K562 (cell line): ENCODE data around the gene MAPT. TPM values are rescaled to one million over a fixed set of nuclear protein-coding genes. Genes with fewer than 3 reads are reported as not detected.

ENCODE experiments used
- ATAC-seq: fragments of 200-7000 bp; cut with Tn5 transposase; 3 replicates; pipeline ENCODE4 v1.9.1; 2020; ENCODE audit warnings: moderate library complexity
- BruUV-seq: library from RNA; stranded (reverse); fragments of 400-500 nt; replicated peaks from 2 replicates; lab custom pipeline; 2021; lab: Mats Ljungman, UMichigan
- CTCF ChIA-PET: fragments of 300-600 bp; formaldehyde crosslinking; extraction: SDS; loops from one replicate; lab custom pipeline; 2021; ENCODE audit warnings: low intra/inter-chr PET ratio; lab: Yijun Ruan, JAX
- POLR2A ChIA-PET: fragments of 300-600, 350-650 bp; sonication (Branson Sonifier 250); formaldehyde crosslinking; extraction: SDS; loops from one replicate; lab custom pipeline; 2021; ENCODE audit warnings: antibody characterized with exemption, inconsistent platforms; lab: Yijun Ruan, JAX
- DNase-seq, 4 experiments: peaks; one replicate each; pipeline versions ENCODE4 v3.0.0 to v3.0.0-alpha.2; 2011 to 2018; ENCODE audit warnings: low spot score in 3 of 4, mixed read lengths in 3 of 4; ENCODE audit errors: extremely low read depth in 1 of 4
- FAIRE-seq: peaks from 2 replicates; lab custom pipeline; 2011; peaks lifted over from hg19 to GRCh38; lab: Jason Lieb, UNC
- H2AFZ ChIP-seq: 2 replicates; pipeline ENCODE4 v1.6.0; 2011; ENCODE audit warnings: low read depth, low read length, control low read depth, inconsistent platforms
- H3K27ac ChIP-seq: fragments of 200-600 bp; 3 replicates; pipeline ENCODE4 v1.8.0; 2011; ENCODE audit warnings: low read depth, mild to moderate bottlenecking, control low read depth, inconsistent platforms, low read length, moderate library complexity, mixed read lengths; ENCODE audit errors: extremely low read depth
- H3K27me3 ChIP-seq, 2 experiments: fragments of 300-600 bp in 1 of 2; 2 replicates in 1 of 2; 3 replicates in 1 of 2; pipeline versions ENCODE4 v1.6.0 to v1.8.0; 2011; ENCODE audit warnings: inconsistent platforms in 2 of 2, low read length in 2 of 2, mild to moderate bottlenecking in 1 of 2, mixed read lengths in 1 of 2, moderate library complexity in 1 of 2; ENCODE audit not compliant: control insufficient read depth in 2 of 2, insufficient read depth in 2 of 2
- H3K36me3 ChIP-seq: fragments of 300-600 bp; 3 replicates; pipeline ENCODE4 v1.8.0; 2011; ENCODE audit warnings: mild to moderate bottlenecking, low read length, inconsistent platforms; ENCODE audit not compliant: control insufficient read depth, insufficient read depth
- H3K4me1 ChIP-seq, 2 experiments: fragments of 200-600 bp in 1 of 2; replicated peaks in 1 of 2; 2 replicates in 1 of 2; 3 replicates in 1 of 2; pipeline versions ENCODE4 v1.5.1 to v1.8.0; 2011; ENCODE audit warnings: inconsistent platforms in 2 of 2, low read length in 2 of 2, mild to moderate bottlenecking in 1 of 2, mixed read lengths in 1 of 2, moderate library complexity in 1 of 2; ENCODE audit not compliant: control insufficient read depth in 2 of 2, insufficient read depth in 2 of 2
- H3K4me2 ChIP-seq: 2 replicates; pipeline ENCODE4 v1.6.1; 2011; ENCODE audit warnings: low read length, control low read depth, inconsistent platforms, mixed read lengths; ENCODE audit not compliant: insufficient read depth
- H3K4me3 ChIP-seq: fragments of 200-600 bp; sonication (generic), shearing (Covaris generic); 2 replicates; pipeline ENCODE4 v1.5.1; 2016; ENCODE audit warnings: control low read depth, inconsistent platforms
- H3K79me2 ChIP-seq: fragments of 200-600 bp; 3 replicates; pipeline ENCODE4 v1.8.0; 2011; ENCODE audit warnings: low read length, inconsistent platforms; ENCODE audit not compliant: control insufficient read depth, insufficient read depth
- H3K9ac ChIP-seq, 2 experiments: 2 replicates each; pipeline versions ENCODE4 v1.6.0 to v1.6.1; 2011; ENCODE audit warnings: low read depth in 2 of 2, low read length in 2 of 2, control low read depth in 1 of 2, inconsistent platforms in 1 of 2, mild to moderate bottlenecking in 1 of 2, mixed read lengths in 1 of 2; ENCODE audit not compliant: insufficient read depth in 1 of 2
- H3K9me1 ChIP-seq: one replicate; pipeline ENCODE4 v1.6.0; 2011; ENCODE audit warnings: inconsistent platforms, mild to moderate bottlenecking, low read length, moderate library complexity; ENCODE audit not compliant: control insufficient read depth, insufficient read depth
- H3K9me3 ChIP-seq: replicated peaks from 2 replicates; pipeline ENCODE4 v1.5.1; 2011; ENCODE audit warnings: low read depth, low read length, inconsistent platforms; ENCODE audit not compliant: control insufficient read depth, insufficient read depth
- H4K20me1 ChIP-seq: replicated peaks from 2 replicates; pipeline ENCODE4 v1.6.1; 2011; ENCODE audit warnings: low read length, inconsistent platforms, mixed read lengths; ENCODE audit not compliant: control insufficient read depth, insufficient read depth
- BRD9 ChIP-seq: fragments of 450-650 bp; IDR thresholded peaks from 2 replicates; pipeline ENCODE4 v1.6.1; 2018; ENCODE audit warnings: low read depth; ENCODE audit not compliant: partially characterized antibody
- CBFB ChIP-seq: sonication (generic); formaldehyde crosslinking; IDR thresholded peaks from 2 replicates; pipeline ENCODE4 v1.4.0; 2020; ENCODE audit warnings: mild to moderate bottlenecking, missing genetic modification reagents
- CBX3 ChIP-seq, 2 experiments: IDR thresholded peaks; 1 replicate in 1 of 2; 2 replicates in 1 of 2; pipeline ENCODE4 v1.6.1; 2012; ENCODE audit warnings: inconsistent platforms in 2 of 2, low read length in 2 of 2, borderline replicate concordance in 1 of 2, control low read depth in 1 of 2
- FOXA3 ChIP-seq, 2 experiments: fragments of 450-650 bp in 1 of 2; sonication (generic) in 1 of 2; formaldehyde crosslinking; IDR thresholded peaks in 1 of 2; conservative IDR thresholded peaks in 1 of 2; 2 replicates each; pipeline versions ENCODE4 v1.4.0 to v1.8.0; 2020 to 2022; ENCODE audit warnings: mild to moderate bottlenecking in 2 of 2, missing genetic modification reagents in 1 of 2
- HSF4 ChIP-seq: fragments of 250-450 bp; sonication (Bioruptor Pico); IDR thresholded peaks from 2 replicates; pipeline ENCODE4 v2.1.2; 2022; ENCODE audit warnings: mild to moderate bottlenecking, moderate library complexity, borderline replicate concordance
- MEF2D ChIP-seq: conservative IDR thresholded peaks from 2 replicates; pipeline ENCODE4 v1.6.1; 2016; ENCODE audit warnings: low read depth, missing genetic modification characterization, missing compliant biosample characterization
- POLR2AphosphoS2 ChIP-seq: IDR thresholded peaks from 2 replicates; pipeline ENCODE4 v1.6.1; 2012; ENCODE audit warnings: low read length, improper control_type of control experiment
- RHOXF2B ChIP-seq: fragments of 250-450 bp; sonication (Bioruptor Pico); conservative IDR thresholded peaks from 2 replicates; pipeline ENCODE4 v1.5.1; 2021
- SP2 ChIP-seq: IDR thresholded peaks from 2 replicates; pipeline ENCODE4 v1.6.1; 2011; ENCODE audit warnings: mild to moderate bottlenecking, low read depth, low read length, moderate library complexity; ENCODE audit not compliant: poor library complexity, severe bottlenecking; ENCODE audit errors: extremely low read depth
- ZNF23 ChIP-seq: fragments of 250-450 bp; sonication (Bioruptor Pico); IDR thresholded peaks from 2 replicates; pipeline ENCODE4 v1.4.0; 2020; ENCODE audit warnings: mild to moderate bottlenecking
- ZNF445 ChIP-seq: fragments of 250-450 bp; sonication (Bioruptor Pico); IDR thresholded peaks from 2 replicates; pipeline ENCODE4 v1.4.0; 2020; ENCODE audit warnings: low read depth, mild to moderate bottlenecking, moderate library complexity
- WGBS: fragments of 100-300 bp; shearing (Covaris generic); methylation state at CpG from one replicate; pipeline ENCODE4 v1.1.6; 2016; ENCODE audit warnings: low coverage, mixed read lengths; ENCODE audit not compliant: insufficient coverage; ENCODE audit errors: missing lambda C conversion rate; 5-methylcytosine and 5-hydroxymethylcytosine counted together
- in situ Hi-C: fragments of 300-500 bp; cut with MboI; formaldehyde crosslinking; loops from 4 replicates; pipeline ENCODE4 v1.15.0; 2018; ENCODE audit warnings: inconsistent platforms, mixed read lengths
- intact Hi-C: fragments of 100-400 bp; cut with micrococcal nuclease; formaldehyde crosslinking; loops from 2 replicates; pipeline ENCODE4 v1.14.2; 2022
- polyA plus RNA-seq, 8 experiments: library from polyadenylated mRNA; depleted of rRNA in 4 of 8; stranded (reverse) in 5 of 8; unstranded in 3 of 8; fragments of >200 nt; fragmentation: Nextera tagmentation in 2 of 8; fragmentation: Illumina TruSeq in 1 of 8; extraction: Ambion mirVana in 2 of 8; extraction: Trizol in 1 of 8; gene quantifications; 2 replicates each; pipeline versions ENCODE4 v1.2.1 to v1.2.3, GENCODE V29; 2011 to 2014; ENCODE audit warnings: inconsistent platforms in 1 of 8, missing spikeins in 1 of 8
- total RNA-seq, 7 experiments: library from RNA; depleted of rRNA in 6 of 7; stranded (reverse); fragments of >200 nt in 6 of 7; fragmentation: Illumina TruSeq in 2 of 7; extraction: Trizol in 2 of 7; gene quantifications; 2 replicates each; pipeline versions ENCODE4 v1.2.1 to v1.2.3, GENCODE V29; 2011 to 2021; ENCODE audit warnings: low replicate concordance in 1 of 7
- TF ChIP-seq, protein P1 (sequence below): sonication (generic); formaldehyde crosslinking; IDR thresholded peaks from 2 replicates; pipeline ENCODE4 v1.8.1; 2022; ENCODE audit warnings: missing genetic modification reagents
- TF ChIP-seq, protein P2 (sequence below): sonication (generic); formaldehyde crosslinking; IDR thresholded peaks from 2 replicates; pipeline ENCODE4 v1.4.0; 2020; ENCODE audit warnings: mild to moderate bottlenecking, missing genetic modification reagents
- TF ChIP-seq, protein P3 (sequence below), 2 experiments: IDR thresholded peaks; 2 replicates each; pipeline ENCODE4 v1.6.1; 2012; ENCODE audit warnings: improper control_type of control experiment in 2 of 2, low read depth in 2 of 2, low read length in 2 of 2, borderline replicate concordance in 1 of 2
- TF ChIP-seq, protein P4 (sequence below): fragments of 250-450 bp; sonication (Bioruptor Pico); IDR thresholded peaks from 2 replicates; pipeline ENCODE4 v1.8.0; 2021; ENCODE audit warnings: moderate library complexity, mild to moderate bottlenecking, inconsistent platforms

Gene MAPT
- total and polyA plus RNA-seq, 9 of the 15 experiments (the other 6 are each of a cell fraction or from before 2014, with no cell fraction given): 0.04 to 1.1 (median 0.36) TPM

DNA sequence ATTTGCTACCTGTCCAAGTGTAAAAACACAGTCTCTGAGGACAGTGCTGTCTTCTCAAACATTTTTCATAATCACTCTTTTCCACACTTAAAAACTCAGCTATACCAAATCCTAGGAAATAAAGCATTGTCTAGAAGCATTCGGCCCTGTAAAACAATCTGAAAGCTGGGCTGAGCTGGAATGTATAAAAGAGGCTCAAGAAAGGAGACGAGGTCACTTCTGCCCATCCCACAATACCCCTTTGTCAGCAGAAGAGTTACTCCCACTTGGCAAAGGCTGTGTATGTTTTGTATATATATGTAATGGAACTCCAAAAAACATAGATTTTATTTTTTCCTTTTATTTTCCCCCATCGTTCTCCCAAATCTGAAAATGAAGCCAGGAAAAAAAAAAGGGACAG lies 148.6 kb downstream of the MAPT start:
- BruUV-seq: no TSS peak
- intact Hi-C loops: no loop called here
- TF ChIP-seq, protein P1, sequence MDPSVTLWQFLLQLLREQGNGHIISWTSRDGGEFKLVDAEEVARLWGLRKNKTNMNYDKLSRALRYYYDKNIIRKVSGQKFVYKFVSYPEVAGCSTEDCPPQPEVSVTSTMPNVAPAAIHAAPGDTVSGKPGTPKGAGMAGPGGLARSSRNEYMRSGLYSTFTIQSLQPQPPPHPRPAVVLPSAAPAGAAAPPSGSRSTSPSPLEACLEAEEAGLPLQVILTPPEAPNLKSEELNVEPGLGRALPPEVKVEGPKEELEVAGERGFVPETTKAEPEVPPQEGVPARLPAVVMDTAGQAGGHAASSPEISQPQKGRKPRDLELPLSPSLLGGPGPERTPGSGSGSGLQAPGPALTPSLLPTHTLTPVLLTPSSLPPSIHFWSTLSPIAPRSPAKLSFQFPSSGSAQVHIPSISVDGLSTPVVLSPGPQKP (CRISPR knock-in tag): no peak
- TF ChIP-seq, protein P2, sequence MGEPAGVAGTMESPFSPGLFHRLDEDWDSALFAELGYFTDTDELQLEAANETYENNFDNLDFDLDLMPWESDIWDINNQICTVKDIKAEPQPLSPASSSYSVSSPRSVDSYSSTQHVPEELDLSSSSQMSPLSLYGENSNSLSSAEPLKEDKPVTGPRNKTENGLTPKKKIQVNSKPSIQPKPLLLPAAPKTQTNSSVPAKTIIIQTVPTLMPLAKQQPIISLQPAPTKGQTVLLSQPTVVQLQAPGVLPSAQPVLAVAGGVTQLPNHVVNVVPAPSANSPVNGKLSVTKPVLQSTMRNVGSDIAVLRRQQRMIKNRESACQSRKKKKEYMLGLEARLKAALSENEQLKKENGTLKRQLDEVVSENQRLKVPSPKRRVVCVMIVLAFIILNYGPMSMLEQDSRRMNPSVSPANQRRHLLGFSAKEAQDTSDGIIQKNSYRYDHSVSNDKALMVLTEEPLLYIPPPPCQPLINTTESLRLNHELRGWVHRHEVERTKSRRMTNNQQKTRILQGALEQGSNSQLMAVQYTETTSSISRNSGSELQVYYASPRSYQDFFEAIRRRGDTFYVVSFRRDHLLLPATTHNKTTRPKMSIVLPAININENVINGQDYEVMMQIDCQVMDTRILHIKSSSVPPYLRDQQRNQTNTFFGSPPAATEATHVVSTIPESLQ: no peak
- no peak for TF ChIP-seq ZNF445 (CRISPR knock-in tag)
- TF ChIP-seq RHOXF2B: no peak
- TF ChIP-seq HSF4: no peak
- no peak for TF ChIP-seq MEF2D (tag)
- no peak for TF ChIP-seq BRD9
- TF ChIP-seq ZNF23 (CRISPR knock-in tag): no peak
- TF ChIP-seq, protein P3, sequence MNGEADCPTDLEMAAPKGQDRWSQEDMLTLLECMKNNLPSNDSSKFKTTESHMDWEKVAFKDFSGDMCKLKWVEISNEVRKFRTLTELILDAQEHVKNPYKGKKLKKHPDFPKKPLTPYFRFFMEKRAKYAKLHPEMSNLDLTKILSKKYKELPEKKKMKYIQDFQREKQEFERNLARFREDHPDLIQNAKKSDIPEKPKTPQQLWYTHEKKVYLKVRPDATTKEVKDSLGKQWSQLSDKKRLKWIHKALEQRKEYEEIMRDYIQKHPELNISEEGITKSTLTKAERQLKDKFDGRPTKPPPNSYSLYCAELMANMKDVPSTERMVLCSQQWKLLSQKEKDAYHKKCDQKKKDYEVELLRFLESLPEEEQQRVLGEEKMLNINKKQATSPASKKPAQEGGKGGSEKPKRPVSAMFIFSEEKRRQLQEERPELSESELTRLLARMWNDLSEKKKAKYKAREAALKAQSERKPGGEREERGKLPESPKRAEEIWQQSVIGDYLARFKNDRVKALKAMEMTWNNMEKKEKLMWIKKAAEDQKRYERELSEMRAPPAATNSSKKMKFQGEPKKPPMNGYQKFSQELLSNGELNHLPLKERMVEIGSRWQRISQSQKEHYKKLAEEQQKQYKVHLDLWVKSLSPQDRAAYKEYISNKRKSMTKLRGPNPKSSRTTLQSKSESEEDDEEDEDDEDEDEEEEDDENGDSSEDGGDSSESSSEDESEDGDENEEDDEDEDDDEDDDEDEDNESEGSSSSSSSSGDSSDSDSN (IDR thresholded peaks at IDR 0.05; ENCODE audit: borderline replicate concordance in 1 of 2, low read depth in 2 of 2, low read length in 2 of 2): no peak
- TF ChIP-seq CBFB: no peak
- TF ChIP-seq CBX3 (IDR thresholded peaks at IDR 0.05; ENCODE audit: borderline replicate concordance in 1 of 2, low read length in 2 of 2): no peak
- no peak for TF ChIP-seq POLR2AphosphoS2
- TF ChIP-seq FOXA3 (CRISPR knock-in tag; conservative IDR thresholded peaks at IDR 0.05 in 1 of 2, IDR thresholded peaks at IDR 0.05 in 1 of 2): no peak
- no peak for TF ChIP-seq SP2
- TF ChIP-seq, protein P4, sequence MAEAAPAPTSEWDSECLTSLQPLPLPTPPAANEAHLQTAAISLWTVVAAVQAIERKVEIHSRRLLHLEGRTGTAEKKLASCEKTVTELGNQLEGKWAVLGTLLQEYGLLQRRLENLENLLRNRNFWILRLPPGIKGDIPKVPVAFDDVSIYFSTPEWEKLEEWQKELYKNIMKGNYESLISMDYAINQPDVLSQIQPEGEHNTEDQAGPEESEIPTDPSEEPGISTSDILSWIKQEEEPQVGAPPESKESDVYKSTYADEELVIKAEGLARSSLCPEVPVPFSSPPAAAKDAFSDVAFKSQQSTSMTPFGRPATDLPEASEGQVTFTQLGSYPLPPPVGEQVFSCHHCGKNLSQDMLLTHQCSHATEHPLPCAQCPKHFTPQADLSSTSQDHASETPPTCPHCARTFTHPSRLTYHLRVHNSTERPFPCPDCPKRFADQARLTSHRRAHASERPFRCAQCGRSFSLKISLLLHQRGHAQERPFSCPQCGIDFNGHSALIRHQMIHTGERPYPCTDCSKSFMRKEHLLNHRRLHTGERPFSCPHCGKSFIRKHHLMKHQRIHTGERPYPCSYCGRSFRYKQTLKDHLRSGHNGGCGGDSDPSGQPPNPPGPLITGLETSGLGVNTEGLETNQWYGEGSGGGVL (CRISPR knock-in tag): no peak

More for the DNA sequence above, 148.6 kb downstream of the MAPT start:
- no peak overlapping the region for H3K4me2 ChIP-seq
- no peak overlapping the region for H3K4me3 ChIP-seq
- H3K4me1 ChIP-seq: peaks cover 0 to 5% of the 10 kb centered on the region in 2 experiments; a peak in 2 of 5 replicates
- FAIRE-seq (no peak), ATAC-seq (no peak), DNase-seq (no peak)
- no peaks in the 10 kb centered on the region for H3K9me3 ChIP-seq
- no peaks in the 10 kb centered on the region; a peak in 1 of 5 replicates for H3K27me3 ChIP-seq
- no peak overlapping the region for H2AFZ ChIP-seq
- H3K79me2 ChIP-seq: peaks cover 10% of the 10 kb centered on the region; the same call in 2 of the 3 replicates
- peaks cover 93% of the 10 kb centered on the region for H3K36me3 ChIP-seq
- no peak overlapping the region for H3K9ac ChIP-seq
- WGBS: 78% methylated on average over 3 of the region's 3 CpGs
- in situ Hi-C loops: no loop called here
- ChIA-PET POLR2A (interaction anchor here (0.6 to 0.7 kb wide), 2 partner anchors 8 to 939 kb away, joined by 3 read pairs; no protein-coding TSS in a partner anchor), CTCF (interaction anchor here (0.5 to 0.8 kb wide), 2 partner anchors 9 to 27 kb away, joined by 3 read pairs; no protein-coding TSS in a partner anchor)
- no peaks in the 10 kb centered on the region for H4K20me1 ChIP-seq
- H3K9me1 ChIP-seq: no peaks in the 10 kb centered on the region
- no peak overlapping the region for H3K27ac ChIP-seq
